Fibroblast of peridontal ligament (primary cell): ENCODE measurements around the gene BFAR.
A peak's percentile ranks its signal among the peaks of the same experiment; 100 is the strongest.
"Not testable (repeated sequence)": the region's sequence is repeated elsewhere in the genome, so short reads cannot be mapped to it uniquely, and the experiment has no call there.

ENCODE experiments used
- DNase-seq: peaks from one replicate; pipeline ENCODE4 v3.0.0-alpha.2; 2010; ENCODE audit errors: extremely low read depth

BFAR gene

GRCh38 chr16:14632693-14633569, at the start of gene BFAR:
Gene BFAR, plus strand, starts transcription at chr16:14632951. Its CDS starts 11,396 bp downstream, at chr16:14644347.
- peak; percentile 94 for DNase-seq

DNA sequence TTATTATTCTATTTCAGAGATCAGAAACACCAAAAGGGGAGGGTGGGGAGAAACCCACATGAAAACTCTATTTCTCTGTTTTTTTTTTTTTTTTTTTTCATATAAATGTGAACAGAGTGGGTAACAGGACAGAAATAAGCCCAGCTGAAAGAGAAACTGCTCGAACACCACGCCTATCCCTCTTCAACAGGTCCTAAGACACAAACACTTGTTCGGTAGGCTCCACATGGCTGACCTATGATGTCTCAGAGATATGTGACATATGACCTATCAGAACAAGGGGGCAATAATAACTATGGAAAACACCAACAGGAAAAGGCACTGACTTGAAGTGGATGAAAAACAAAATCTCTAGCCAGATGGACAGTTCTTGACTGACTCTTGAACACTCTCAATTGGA, 47.5 kb upstream of the BFAR start:
- no peak for DNase-seq

DNA sequence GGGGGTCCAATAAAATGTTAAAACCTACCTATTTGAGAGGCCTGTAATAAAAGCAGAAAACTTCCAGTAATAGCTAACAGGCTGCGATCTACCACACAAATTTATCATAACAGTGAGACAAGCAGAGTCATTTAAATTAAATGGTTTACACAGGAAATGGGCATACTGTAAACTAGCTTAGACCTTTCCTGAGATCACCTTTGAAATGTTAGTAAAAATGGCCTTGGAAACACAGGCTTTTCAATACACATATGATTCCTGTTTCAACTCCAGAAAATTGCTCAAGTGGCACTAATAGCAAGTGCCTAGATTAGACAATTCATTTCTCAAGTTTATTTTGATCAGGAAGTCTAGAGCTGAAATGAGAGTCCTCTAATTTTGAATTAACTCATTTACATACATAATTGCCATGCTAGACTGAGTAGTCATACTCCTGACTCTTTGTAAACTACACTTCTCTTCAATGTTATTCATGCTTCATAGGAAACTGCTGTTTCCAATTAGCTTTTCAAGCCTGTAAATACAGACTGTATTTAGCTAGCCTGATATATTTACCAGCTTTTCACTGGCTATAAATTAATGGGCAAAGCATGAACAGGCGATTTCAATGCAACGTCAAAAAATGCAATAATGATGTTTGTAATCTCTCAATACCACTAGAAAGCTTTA, 46.0 kb upstream of the BFAR start:
- DNase-seq: peak; percentile 35

DNA sequence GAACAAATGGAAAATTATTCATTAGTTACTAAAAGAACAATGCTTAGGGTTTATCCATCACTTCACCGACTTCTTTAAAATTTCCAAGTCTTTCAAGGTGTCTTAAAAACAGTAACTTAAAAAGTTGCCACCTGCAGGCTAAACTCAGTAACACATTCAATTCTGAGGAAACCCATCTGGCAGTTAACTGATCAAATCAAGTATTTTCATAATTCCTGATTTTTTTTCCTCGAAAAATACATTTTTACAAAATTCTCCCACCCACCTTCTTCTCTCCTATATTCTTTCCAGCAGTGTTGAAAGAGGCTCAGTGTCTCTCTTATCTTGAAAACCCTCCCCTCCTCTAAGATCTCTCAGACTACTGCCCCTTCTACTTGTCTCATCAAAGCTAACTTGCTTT, 32.6 kb upstream of the BFAR start:
- peak; percentile 65 for DNase-seq

DNA sequence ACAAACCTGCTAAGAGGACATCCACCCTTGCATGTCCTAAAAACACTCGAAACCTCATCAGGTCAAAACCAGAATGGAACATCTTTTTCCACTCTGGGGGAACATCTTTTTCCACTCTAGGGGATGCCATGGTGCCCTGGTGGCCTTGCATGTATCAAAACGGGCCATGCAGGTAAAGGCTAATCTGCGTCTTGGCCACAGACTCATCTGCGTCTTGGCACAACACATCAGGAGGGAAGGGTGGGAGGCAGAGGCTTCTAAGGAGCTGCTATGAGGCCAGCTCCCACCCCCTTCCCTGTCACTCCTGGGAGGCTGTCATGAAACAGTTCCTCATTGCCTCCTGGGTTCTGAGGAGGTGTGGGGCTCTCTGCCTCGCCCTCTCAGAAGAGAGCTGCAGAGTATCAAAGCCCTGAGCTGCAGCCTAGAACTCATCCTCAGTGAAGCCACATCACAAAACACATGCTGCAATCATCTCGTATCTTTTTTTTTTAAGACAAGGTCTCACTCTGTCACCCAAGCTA, 30.2 kb upstream of the BFAR start:
- DNase-seq: no peak

DNA sequence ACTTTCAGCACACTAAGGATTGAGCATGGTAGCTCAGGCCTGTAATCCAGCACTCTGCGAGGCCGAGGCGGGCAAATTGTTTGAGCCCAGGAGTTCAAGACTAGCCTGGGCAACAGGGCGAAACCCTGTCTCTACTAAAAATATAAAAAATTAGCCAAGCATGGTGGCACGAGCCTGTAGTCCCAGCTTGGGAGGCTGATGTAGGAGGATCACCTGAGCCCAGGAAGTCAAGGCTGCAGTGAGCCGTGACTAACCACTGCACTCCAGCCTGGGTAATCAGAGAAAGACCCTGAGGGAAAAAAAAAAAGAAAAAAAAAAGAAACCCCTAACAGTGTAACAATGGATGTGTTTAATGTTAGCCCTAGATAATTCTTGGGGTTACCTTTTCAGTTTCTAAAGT, 26.6 kb upstream of the BFAR start:
- DNase-seq: no peak

- DNase-seq: no peak
Measured at GRCh38 chr16:14608111-14608566, 24.6 kb upstream of the BFAR start.

- no peak for DNase-seq
Measured at GRCh38 chr16:14608604-14609003, 24.1 kb upstream of the BFAR start.

DNA sequence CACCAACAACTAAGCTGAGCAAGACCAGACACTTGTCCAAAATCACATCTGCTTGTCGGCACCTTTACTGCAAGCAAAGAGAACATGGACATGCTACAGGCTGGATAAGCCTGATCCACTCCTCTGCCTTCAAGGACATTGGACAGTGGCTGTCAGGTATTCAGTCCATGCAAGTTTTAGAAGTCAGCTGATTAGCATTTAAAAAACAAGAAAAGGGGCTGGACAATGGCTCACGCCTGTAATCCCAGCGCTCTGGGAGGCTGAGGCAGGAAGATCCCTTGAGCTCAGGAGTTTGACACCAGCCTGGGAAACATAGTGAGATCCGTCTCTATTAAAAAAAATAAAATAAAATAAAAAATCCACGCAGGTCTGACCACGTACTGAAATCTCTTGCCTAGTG, 23.0 kb upstream of the BFAR start:
- DNase-seq: no peak

DNA sequence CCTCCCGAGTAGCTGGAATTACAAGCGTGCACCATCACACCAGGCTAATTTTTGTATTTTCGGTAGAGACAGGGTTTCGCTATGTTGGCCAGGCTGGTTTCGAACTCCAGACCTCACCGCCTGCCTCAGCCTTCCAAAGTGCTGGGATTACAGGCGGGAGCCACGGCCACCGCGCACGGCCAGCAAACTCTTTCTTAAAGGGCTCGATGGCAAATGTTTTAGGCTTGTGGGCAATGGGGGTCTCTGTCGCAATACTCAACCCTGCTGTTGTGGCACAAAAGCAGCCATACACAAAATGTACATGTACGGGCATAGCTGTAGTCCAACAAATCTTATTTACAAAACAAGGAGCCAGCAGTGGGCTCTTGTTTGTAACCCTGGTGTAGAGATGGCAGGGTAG, 21.1 kb upstream of the BFAR start:
- DNase-seq: no peak

GRCh38 chr16:14613991-14614390, 18.8 kb upstream of the BFAR start:
- no peak for DNase-seq

GRCh38 chr16:14616280-14616679, 16.5 kb upstream of the BFAR start:
- no peak for DNase-seq

DNA sequence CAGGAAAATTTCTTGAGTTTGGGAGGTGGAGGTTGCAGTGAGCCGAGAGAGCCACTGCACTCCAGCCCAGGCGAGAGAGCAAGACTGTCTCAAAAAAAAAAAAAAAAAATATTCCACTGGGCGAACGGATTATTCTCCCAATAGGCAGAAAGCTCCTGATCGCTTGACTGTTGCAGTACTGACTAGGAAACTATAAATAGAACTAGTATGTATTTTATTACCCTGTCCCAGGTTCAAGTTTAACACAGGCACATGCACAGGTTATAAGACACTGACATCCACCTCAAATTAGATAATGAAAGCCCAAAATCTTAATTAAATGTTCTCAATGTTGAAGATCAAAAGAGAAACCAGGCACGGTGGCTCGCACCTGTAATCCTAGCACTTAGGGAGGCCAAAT, 14.2 kb upstream of the BFAR start:
- DNase-seq: no peak

- DNase-seq: no peak
Measured at GRCh38 chr16:14627078-14627477, 5.7 kb upstream of the BFAR start.

DNA sequence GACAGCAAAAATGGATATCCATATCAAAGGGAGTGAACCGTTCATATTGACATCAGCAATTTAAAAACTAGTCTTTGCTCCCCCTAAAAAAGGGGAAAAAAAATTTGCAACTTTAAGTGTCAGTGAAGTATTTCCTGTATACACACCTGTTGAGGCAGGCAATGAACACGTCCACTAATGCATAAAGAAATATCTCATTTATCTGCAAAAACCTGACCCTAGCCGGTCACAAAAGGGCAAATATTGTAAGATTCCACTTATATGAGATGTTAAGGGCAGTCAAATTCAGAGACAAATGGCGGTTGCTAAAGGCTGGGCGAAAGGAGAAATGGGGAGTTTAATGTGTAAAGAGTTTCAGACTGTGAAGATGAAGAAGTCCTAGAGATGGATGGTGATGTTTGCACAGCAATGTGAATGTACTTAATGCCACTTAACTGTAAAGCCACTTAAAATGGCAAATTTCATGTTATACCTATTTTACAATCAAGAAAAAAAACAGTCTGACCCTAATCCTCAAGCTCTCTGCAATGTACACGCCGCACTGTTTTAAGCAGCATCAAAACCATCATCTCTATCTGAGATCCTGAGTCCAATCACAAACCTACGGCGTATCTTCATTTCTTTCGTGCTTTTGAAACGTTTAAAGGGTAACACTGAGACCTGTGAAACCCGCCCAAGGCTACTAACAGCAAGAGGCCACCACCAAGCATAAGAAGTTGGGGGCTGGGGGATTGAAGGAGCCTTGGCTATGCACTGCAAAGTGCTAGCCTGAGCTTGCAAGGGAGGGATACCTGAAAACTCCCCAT, 3.7 kb upstream of the BFAR start:
- no peak for DNase-seq

GRCh38 chr16:14629612-14629918, 3.2 kb upstream of the BFAR start:
- DNase-seq: peak; percentile 20

DNA sequence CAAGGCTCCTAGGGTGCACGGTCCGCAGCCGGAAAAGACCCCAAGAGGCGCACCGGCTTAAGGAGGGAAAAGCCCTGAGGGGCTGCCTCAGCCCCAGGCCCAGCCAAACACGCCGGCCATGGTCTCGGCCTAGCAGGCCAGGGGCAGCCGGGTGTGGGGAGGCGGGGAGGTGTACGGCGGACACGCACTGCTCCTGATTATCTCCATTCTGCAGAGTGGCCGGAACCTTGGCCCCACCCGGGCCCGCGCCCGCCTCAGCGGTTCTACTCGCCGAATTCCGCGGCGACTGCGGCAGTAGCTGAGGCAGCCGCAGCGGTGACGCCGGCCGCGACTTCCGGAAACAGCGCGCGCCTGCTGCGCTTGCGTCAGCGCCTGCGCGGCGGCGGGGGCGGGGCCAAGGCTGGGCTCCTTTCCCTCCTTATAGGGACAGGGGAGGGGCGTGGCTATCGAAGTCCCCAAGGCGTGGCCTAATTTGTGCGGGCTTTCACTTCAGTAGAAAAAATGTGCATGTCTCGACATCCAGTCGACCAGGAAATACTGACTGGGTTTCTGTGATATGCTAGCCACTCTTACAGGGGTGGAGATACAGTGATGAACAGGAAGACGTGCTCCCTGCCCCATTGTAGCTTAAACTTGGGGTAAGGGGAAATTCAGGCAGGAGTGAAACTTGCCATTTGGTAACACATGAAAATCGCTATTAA, 2.7 kb upstream of the BFAR start, which contains the start of gene PARN:
TSS of gene PARN (minus strand) at position 342 of the 701 bp plus-strand sequence. CDS start at position 207, 135 bp downstream.
- peak; percentile 94 for DNase-seq

DNA sequence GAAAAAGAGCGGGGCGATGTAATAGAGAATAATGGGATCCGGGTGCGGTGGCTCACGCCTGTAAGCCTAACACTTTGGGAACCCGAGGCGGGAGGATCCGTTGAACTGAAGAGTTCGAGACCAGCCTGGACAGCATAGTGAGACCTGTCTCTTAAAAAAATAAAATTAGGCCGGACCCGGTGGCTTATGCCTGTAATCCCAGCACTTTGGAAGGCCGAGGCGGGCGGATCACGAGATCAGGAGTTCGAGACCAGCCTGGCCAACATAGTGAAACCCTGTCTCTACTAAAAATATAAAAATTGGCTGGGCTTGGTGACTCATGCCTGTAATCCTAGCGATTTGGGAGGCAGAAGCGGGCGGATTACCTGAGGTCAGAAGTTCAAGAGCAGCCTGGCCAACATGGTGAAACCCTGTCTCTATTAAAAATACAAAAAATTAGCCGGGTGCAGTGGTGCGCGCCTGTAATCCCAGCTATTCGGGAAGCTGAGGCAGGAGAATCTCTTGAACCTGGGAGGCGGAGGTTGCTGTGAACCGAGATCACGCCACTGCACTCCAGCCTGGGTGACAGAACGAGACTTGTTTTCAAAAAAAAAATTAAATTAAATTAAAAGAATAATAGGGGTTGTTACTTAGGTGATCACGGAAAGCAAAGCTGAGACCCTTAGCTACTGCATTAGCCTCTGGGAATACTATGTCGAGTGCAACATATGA, 2.0 kb upstream of the BFAR start:
- DNase-seq: not testable (repeated sequence)

GRCh38 chr16:14634389-14634725, 1.6 kb downstream of the BFAR start:
- no peak for DNase-seq

- DNase-seq: no peak
Measured at GRCh38 chr16:14635395-14636165, 2.8 kb downstream of the BFAR start.
